SK-N-SH treated with all-trans-retinoic acid at 6 μM for 48 hours (cell line): ENCODE results near the gene ARL15.

Experiments
- ATAC-seq: fragments of 200-7000 bp; cut with Tn5 transposase; 3 replicates; pipeline ENCODE4 v1.9.1; 2020; ENCODE audit warnings: mild to moderate bottlenecking, moderate library complexity
- ARNTL ChIP-seq: fragments of 450-650 bp; formaldehyde crosslinking; IDR thresholded peaks from 2 replicates; pipeline ENCODE4 v1.5.0; 2020; ENCODE audit warnings: low read depth, mild to moderate bottlenecking, moderate library complexity, borderline replicate concordance
- BACH2 ChIP-seq: fragments of 250-450 bp; sonication (Bioruptor Pico); IDR thresholded peaks from 2 replicates; pipeline ENCODE4 v1.9.0; 2021; ENCODE audit warnings: mild to moderate bottlenecking, borderline replicate concordance
- CSDC2 ChIP-seq: fragments of 250-450 bp; sonication (Bioruptor Pico); IDR thresholded peaks from 2 replicates; pipeline ENCODE4 v1.5.0; 2020; ENCODE audit warnings: mild to moderate bottlenecking, moderate library complexity
- ESRRG ChIP-seq: fragments of 250-450 bp; sonication (Bioruptor Pico); IDR thresholded peaks from 2 replicates; pipeline ENCODE4 v1.6.1; 2021; ENCODE audit warnings: mild to moderate bottlenecking
- GLIS3 ChIP-seq: fragments of 250-450 bp; sonication (Bioruptor Pico); IDR thresholded peaks from 2 replicates; pipeline ENCODE4 v1.5.0; 2020; ENCODE audit warnings: mild to moderate bottlenecking, moderate library complexity
- ISL1 ChIP-seq: fragments of 250-450 bp; sonication (Bioruptor Pico); IDR thresholded peaks from 2 replicates; pipeline ENCODE4 v2.1.2; 2022; ENCODE audit warnings: mild to moderate bottlenecking, moderate library complexity
- OSR1 ChIP-seq: fragments of 250-450 bp; sonication (Bioruptor Pico); IDR thresholded peaks from 2 replicates; pipeline ENCODE4 v1.8.0; 2022; ENCODE audit warnings: moderate library complexity, mild to moderate bottlenecking, inconsistent platforms
- PPARA ChIP-seq: fragments of 250-450 bp; sonication (Bioruptor Pico); IDR thresholded peaks from 2 replicates; pipeline ENCODE4 v1.5.0; 2020; ENCODE audit warnings: mild to moderate bottlenecking, borderline replicate concordance
- RARB ChIP-seq: fragments of 250-450 bp; sonication (Bioruptor Pico); IDR thresholded peaks from 2 replicates; pipeline ENCODE4 v1.8.0; 2021; ENCODE audit warnings: mild to moderate bottlenecking, moderate library complexity
- TCF4 ChIP-seq: fragments of 250-450 bp; sonication (Bioruptor Pico); IDR thresholded peaks from 2 replicates; pipeline ENCODE4 v1.8.0; 2021; ENCODE audit warnings: mild to moderate bottlenecking, moderate library complexity, borderline replicate concordance
- TOX ChIP-seq: fragments of 250-450 bp; sonication (Bioruptor Pico); IDR thresholded peaks from 2 replicates; pipeline ENCODE4 v1.8.0; 2021; ENCODE audit warnings: mild to moderate bottlenecking, moderate library complexity, borderline replicate concordance
- TSHZ2 ChIP-seq: fragments of 250-450 bp; sonication (Bioruptor Pico); IDR thresholded peaks from 2 replicates; pipeline ENCODE4 v1.5.0; 2020; ENCODE audit warnings: mild to moderate bottlenecking, moderate library complexity
- ZC3H10 ChIP-seq: fragments of 250-450 bp; sonication (Bioruptor Pico); IDR thresholded peaks from 2 replicates; pipeline ENCODE4 v1.5.1; 2021; ENCODE audit warnings: mild to moderate bottlenecking, moderate library complexity
- ZFP3 ChIP-seq: fragments of 250-450 bp; sonication (Bioruptor Pico); IDR thresholded peaks from 2 replicates; pipeline ENCODE4 v1.5.0; 2020; ENCODE audit warnings: mild to moderate bottlenecking, moderate library complexity
- ZFP30 ChIP-seq: fragments of 450-650 bp; formaldehyde crosslinking; IDR thresholded peaks from 2 replicates; pipeline ENCODE4 v1.5.0; 2022; ENCODE audit warnings: mild to moderate bottlenecking, moderate library complexity
- ZNF565 ChIP-seq: fragments of 450-650 bp; formaldehyde crosslinking; conservative IDR thresholded peaks from 2 replicates; pipeline ENCODE4 v1.5.0; 2020; ENCODE audit warnings: low read depth, mild to moderate bottlenecking, moderate library complexity
- ZNF8 ChIP-seq: fragments of 450-650 bp; formaldehyde crosslinking; IDR thresholded peaks from 2 replicates; pipeline ENCODE4 v1.5.0; 2020; ENCODE audit warnings: mild to moderate bottlenecking, moderate library complexity
- TF ChIP-seq, protein P1 (sequence below): fragments of 250-450 bp; sonication (Bioruptor Pico); IDR thresholded peaks from 2 replicates; pipeline ENCODE4 v1.5.1; 2021; ENCODE audit warnings: mild to moderate bottlenecking, moderate library complexity
- TF ChIP-seq, protein P2 (sequence below): fragments of 250-450 bp; sonication (Bioruptor Pico); IDR thresholded peaks from 2 replicates; pipeline ENCODE4 v1.8.0; 2021; ENCODE audit warnings: low read depth, mild to moderate bottlenecking, moderate library complexity, borderline replicate concordance
- TF ChIP-seq, protein P3 (sequence below): fragments of 250-450 bp; sonication (Bioruptor Pico); IDR thresholded peaks from 2 replicates; pipeline ENCODE4 v1.5.1; 2020; ENCODE audit warnings: low read depth, mild to moderate bottlenecking, moderate library complexity
- TF ChIP-seq, protein P4 (sequence below): fragments of 250-450 bp; sonication (Bioruptor Pico); IDR thresholded peaks from 2 replicates; pipeline ENCODE4 v1.8.0; 2020; ENCODE audit warnings: mild to moderate bottlenecking, moderate library complexity, borderline replicate concordance

ARL15 gene

GRCh38 chr5:53929570-53929969 lies 380.8 kb downstream of the ARL15 start:
- TF ChIP-seq TCF4 (CRISPR knock-in tag) (no peak), OSR1 (no peak), GLIS3 (no peak), CSDC2 (CRISPR knock-in tag) (no peak), ZC3H10 (no peak), ZFP30 (CRISPR knock-in tag) (no peak), TOX (no peak), ZNF565 (CRISPR knock-in tag) (no peak), RARB (CRISPR knock-in tag) (no peak), ZNF8 (CRISPR knock-in tag) (no peak), ZFP3 (no peak), PPARA (CRISPR knock-in tag) (no peak), TSHZ2 (CRISPR knock-in tag) (no peak), BACH2 (CRISPR knock-in tag) (no peak), ISL1 (CRISPR knock-in tag) (no peak)
- TF ChIP-seq, protein P1, sequence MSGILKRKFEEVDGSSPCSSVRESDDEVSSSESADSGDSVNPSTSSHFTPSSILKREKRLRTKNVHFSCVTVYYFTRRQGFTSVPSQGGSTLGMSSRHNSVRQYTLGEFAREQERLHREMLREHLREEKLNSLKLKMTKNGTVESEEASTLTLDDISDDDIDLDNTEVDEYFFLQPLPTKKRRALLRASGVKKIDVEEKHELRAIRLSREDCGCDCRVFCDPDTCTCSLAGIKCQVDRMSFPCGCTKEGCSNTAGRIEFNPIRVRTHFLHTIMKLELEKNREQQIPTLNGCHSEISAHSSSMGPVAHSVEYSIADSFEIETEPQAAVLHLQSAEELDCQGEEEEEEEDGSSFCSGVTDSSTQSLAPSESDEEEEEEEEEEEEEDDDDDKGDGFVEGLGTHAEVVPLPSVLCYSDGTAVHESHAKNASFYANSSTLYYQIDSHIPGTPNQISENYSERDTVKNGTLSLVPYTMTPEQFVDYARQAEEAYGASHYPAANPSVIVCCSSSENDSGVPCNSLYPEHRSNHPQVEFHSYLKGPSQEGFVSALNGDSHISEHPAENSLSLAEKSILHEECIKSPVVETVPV (CRISPR knock-in tag): no peak
- TF ChIP-seq, protein P2, sequence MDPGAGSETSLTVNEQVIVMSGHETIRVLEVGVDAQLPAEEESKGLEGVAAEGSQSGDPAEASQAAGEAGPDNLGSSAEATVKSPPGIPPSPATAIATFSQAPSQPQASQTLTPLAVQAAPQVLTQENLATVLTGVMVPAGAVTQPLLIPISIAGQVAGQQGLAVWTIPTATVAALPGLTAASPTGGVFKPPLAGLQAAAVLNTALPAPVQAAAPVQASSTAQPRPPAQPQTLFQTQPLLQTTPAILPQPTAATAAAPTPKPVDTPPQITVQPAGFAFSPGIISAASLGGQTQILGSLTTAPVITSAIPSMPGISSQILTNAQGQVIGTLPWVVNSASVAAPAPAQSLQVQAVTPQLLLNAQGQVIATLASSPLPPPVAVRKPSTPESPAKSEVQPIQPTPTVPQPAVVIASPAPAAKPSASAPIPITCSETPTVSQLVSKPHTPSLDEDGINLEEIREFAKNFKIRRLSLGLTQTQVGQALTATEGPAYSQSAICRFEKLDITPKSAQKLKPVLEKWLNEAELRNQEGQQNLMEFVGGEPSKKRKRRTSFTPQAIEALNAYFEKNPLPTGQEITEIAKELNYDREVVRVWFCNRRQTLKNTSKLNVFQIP (CRISPR knock-in tag): no peak
- TF ChIP-seq, protein P3, sequence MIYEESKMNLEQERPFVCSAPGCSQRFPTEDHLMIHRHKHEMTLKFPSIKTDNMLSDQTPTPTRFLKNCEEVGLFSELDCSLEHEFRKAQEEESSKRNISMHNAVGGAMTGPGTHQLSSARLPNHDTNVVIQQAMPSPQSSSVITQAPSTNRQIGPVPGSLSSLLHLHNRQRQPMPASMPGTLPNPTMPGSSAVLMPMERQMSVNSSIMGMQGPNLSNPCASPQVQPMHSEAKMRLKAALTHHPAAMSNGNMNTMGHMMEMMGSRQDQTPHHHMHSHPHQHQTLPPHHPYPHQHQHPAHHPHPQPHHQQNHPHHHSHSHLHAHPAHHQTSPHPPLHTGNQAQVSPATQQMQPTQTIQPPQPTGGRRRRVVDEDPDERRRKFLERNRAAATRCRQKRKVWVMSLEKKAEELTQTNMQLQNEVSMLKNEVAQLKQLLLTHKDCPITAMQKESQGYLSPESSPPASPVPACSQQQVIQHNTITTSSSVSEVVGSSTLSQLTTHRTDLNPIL: no peak
- TF ChIP-seq, protein P4, sequence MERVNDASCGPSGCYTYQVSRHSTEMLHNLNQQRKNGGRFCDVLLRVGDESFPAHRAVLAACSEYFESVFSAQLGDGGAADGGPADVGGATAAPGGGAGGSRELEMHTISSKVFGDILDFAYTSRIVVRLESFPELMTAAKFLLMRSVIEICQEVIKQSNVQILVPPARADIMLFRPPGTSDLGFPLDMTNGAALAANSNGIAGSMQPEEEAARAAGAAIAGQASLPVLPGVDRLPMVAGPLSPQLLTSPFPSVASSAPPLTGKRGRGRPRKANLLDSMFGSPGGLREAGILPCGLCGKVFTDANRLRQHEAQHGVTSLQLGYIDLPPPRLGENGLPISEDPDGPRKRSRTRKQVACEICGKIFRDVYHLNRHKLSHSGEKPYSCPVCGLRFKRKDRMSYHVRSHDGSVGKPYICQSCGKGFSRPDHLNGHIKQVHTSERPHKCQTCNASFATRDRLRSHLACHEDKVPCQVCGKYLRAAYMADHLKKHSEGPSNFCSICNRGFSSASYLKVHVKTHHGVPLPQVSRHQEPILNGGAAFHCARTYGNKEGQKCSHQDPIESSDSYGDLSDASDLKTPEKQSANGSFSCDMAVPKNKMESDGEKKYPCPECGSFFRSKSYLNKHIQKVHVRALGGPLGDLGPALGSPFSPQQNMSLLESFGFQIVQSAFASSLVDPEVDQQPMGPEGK (CRISPR knock-in tag): no peak
- ATAC-seq: no peak

GRCh38 chr5:53929152-53929551 lies 381.2 kb downstream of the ARL15 start:
- TF ChIP-seq ZFP3 (no peak), ZFP30 (CRISPR knock-in tag) (no peak), ZC3H10 (no peak), TCF4 (CRISPR knock-in tag) (no peak)
- TF ChIP-seq, all 23 proteins: peak for 0
- ATAC-seq: no peak

DNA sequence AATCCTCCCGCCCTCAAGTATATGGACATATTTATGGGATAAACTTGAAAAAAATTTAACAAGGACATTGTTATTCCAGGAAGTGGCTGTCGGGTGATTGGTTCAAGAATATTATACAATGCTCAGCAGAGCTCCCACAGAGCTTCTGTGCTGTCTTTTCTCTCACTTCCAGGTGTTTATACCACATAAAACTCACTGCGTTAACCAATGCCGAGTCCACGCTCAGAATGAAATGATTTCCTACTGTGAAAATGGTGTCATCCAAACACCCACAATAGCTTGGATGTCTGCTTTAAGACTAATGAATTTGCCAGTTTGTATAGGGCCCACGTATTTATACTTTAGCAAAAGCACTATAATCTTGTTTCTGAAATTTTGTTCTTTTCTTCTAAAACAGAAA lies 381.7 kb downstream of the ARL15 start:
- ATAC-seq: no peak
- TF ChIP-seq BACH2 (CRISPR knock-in tag) (no peak), ZC3H10 (no peak), TOX (no peak), ZFP30 (CRISPR knock-in tag) (no peak), ARNTL (CRISPR knock-in tag) (no peak), CSDC2 (CRISPR knock-in tag) (no peak), ESRRG (no peak), PPARA (CRISPR knock-in tag) (no peak), TCF4 (CRISPR knock-in tag) (no peak), OSR1 (no peak)
- TF ChIP-seq, protein P1 (CRISPR knock-in tag): no peak
- TF ChIP-seq, protein P3: no peak
- TF ChIP-seq, protein P4 (CRISPR knock-in tag): no peak
